Spleen (tissue), 7 donors: ENCODE data around the gene HERC5.

Experiments
- CTCF ChIP-seq, 11 experiments: fragments of 200-600 bp in 7 of 11; fragments of 450-650 bp in 4 of 11; sonication (generic) in 4 of 11; IDR thresholded peaks in 8 of 11; conservative IDR thresholded peaks in 3 of 11; 1 replicate in 7 of 11; 2 replicates in 4 of 11; pipeline versions ENCODE4 v1.4.0 to v1.8.0; 2016 to 2021; ENCODE audit warnings: antibody characterized with exemption in 11 of 11, inconsistent platforms in 4 of 11, mild to moderate bottlenecking in 1 of 11
- POLR2A ChIP-seq, 3 donors: fragments of 450-650 bp; IDR thresholded peaks; one replicate each; pipeline ENCODE4 v1.5.1; 2017; ENCODE audit warnings: antibody characterized with exemption in 3 of 3, mild to moderate bottlenecking in 1 of 3
- donor health status: DM: no; HTN: no; CAD: no; lungs with moderate emphysema.
- donor health status: DM: no; HTN: no; CAD: no.
- donor health status: DM: no; HTN: no; CAD: no.

- TF ChIP-seq POLR2A (IDR thresholded peaks at IDR 0.05): no peak
- TF ChIP-seq CTCF (IDR thresholded peaks at IDR 0.05 in 8 of 11, conservative IDR thresholded peaks at IDR 0.05 in 3 of 11): no peak
Measured at GRCh38 chr4:88465653-88466192, 8.8 kb downstream of the HERC5 start.
